Glomerular visceral epithelial cell (primary cell): ENCODE data around the gene PLD1.

ENCODE experiments used
- DNase-seq: peaks from one replicate; pipeline ENCODE4 v3.0.0-alpha.2; 2016; ENCODE audit errors: extremely low spot score

The PLD1 gene

DNA sequence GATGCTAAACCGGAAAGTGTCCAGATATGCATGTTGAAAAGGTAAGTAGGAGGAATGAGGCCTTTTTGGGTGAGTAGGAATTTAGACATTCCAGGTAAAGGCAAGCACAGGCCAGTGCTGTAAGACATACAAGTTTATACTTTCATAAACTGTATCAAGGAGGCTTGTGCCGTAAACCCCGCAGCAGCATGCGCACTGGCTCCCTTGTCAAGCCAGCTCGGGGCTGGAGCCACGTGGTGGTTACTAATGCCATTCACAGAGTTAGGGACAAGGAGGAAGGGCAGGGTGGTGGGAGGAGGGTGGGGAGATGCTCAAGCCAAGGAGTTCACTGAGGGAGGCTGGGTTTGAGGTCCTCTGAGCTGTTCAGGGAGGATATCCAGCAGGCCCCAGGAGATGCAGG, 35.8 kb downstream of the PLD1 start:
- no peak for DNase-seq

DNA sequence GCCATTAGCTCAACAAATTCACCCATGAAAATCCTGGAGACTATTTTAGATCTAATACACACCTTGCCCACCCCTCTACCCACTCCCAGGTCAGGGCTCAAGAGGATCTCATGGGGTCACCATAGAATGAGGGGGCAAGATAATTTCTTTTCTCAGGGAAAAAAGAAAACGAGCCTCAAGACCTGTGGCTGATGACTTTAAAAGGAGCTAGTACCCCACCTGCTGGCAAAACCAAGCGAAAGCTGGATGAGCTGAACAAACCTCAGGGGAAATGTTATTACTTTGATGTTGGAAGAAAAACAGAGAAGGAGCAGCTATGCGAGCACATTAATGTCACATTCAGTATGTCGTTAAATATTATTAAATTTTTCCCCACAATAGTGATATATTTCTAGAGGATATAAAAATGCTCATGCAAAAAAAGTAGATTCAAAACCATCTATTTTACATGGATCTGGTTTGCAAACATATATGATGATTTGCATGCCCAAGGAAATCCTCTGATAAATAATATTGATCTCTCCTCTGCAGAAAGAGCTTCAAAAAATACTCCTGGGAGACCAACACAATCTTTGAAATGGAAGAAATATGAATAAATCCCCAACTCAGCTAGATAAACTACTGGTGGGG, 37.7 kb downstream of the PLD1 start:
- peak; percentile 55 for DNase-seq

DNA sequence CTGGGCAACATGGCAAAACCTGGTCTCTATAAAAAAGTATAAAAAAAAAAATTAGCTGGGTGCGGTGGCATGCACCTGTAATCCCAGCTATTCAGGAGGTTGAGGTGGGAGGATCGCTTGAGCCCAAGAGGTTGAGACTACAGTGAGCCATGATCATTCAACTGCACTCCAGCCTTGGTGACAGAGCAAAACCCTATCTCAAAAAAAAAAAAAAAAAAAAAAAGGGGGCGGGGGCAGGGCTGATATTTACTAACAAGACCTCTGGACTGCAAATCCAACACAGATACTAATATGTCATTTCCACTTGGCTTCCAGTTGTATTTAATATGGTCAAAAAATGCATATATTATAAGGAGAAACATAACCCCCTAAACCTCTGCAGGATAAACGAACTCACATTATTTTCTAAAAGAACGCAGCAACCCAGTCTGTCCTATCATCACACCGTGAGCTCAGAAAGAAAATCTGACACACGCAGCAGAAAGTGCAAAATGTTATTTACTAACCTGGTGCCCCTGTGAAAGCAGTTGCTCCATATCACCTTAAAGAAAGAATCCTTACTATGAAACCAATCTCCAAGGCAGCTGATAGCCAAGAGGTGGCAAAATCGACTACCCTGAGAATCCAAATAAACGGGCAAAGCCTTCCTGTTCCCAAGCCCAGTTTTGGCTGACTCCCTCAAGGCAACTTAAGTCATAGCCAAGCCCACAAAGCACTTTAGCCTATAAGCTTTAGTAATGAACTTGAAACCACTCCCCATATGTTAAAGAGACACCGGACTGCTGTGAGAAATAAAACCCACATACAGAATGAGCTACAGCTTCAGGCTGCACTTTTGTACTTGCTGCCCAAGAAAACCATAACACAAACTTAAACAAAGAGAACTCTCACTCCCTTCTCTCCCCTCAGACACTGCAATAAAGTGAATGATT, 39.3 kb downstream of the PLD1 start:
- peak; percentile 61 for DNase-seq

DNA sequence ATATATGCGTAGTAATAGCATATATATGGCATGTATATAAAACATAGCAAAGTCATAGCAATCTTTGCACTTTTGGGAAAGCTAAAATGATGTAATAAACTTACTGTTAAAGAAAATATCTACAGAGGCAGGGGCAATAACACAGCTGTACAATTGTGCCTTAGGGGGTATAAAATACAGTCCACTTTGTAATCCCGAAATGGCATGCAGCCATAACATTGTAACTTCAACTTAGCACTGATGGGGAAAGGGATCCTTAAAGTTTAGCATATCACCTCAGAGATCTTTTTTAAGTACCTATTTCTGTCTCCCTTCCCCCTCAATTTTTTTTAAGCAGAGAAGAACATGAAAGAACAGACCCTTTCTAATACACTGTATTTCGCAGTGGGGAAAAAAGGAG, 40.8 kb downstream of the PLD1 start:
- DNase-seq, result no peak

DNA sequence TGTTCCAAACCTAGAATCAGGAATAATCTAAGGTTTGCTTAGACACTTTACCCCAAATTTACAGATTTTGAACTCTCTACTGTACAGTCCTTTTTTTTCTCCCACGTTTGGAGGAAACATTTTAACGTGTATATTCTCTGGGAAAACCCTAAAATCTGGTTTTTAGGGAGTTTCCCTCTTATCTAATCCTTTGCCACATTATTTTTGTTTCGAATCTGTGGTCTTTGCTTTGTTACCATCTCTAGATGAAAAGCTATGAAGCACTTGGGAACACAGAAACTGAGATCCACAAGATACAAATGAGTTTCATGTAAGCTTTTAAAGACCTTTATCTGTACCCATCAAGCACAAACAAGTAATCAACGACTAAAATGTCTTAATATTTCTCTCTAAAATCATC, 41.3 kb downstream of the PLD1 start:
- DNase-seq, result no peak

DNA sequence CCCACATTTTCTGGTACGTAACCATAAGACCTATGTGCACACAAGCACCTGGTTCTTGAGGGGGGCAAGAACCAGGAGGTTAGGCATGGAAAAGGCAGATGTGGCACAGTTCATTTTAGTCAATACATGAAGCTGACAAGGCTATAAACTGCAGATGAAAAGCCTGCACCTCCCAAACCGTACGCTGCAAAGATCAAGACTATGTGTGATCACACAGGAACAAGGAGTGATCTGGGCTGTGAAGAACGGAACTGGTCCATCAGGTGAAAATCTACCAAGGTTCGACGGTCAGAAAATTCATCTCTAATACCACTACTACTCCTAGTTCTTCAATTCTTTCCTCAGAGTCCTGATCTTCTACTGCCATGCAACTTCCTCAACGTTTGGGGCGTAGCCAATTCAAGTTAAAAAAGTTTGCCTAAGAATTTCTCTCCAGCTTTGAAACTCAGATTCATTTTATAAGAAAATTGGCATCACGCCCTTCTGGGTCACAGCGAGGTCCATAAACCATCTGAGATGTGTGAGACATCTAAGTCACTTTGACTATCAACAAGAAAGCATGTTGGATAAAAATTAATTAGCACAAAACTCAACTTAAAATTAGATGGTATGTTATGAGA, 41.9 kb downstream of the PLD1 start:
- no peak for DNase-seq

DNA sequence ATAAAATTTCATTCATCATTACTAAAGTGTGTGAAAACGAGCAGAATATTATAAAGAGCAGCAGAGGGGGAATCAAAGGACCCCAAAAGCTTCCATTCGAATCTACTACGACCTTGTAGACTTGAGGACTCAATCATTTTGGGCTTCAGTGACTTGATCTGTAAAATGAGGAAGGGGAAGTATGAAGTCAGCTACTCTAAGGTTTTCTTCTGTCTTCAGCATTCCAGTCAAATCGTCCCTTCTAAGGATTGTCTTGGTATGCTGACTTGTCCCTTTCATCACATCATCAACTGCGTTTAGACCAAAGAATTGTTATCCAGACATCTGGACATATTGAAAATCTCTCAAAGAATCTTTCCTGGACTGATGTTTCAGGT, 44.8 kb downstream of the PLD1 start:
- DNase-seq, result no peak

DNA sequence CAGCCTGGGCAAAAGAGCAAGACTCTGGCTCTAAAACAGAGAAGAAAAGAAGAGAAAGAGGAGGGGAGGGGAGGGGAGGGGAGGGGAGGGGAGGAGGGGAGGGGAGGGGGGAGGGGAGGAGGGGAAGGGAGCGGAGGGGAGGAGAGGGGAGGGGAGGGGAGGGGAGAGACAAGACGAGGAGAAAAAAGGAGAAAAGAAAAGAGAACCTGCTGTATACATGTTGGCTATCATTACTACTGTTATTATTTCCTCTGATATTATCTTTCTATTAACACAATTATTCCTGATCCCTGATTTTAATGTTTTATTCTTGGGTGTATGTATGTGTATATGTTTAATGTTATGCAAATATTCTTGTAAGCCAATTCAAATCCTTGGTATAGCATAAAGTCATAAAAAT, 46.9 kb downstream of the PLD1 start:
- no peak for DNase-seq

DNA sequence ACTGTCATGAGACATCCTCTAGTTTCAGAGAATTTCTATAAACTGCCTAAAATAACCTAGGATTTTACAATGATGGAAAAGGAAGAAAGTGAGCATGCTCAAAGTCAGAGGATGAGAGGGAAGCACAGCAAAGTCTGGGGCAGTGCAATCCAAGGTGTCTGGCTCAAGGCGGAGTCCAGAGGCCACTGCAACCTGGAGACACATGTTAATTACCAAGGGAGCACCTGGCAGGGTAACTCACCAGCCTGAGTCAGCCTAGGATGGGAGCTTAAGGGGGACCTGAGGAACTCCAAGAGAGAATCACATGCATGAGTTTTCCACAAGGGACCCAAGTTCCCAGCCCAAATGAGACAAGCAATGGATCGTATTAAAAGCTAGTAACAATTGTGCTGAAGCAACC, 49.8 kb downstream of the PLD1 start:
- DNase-seq, result no peak

DNA sequence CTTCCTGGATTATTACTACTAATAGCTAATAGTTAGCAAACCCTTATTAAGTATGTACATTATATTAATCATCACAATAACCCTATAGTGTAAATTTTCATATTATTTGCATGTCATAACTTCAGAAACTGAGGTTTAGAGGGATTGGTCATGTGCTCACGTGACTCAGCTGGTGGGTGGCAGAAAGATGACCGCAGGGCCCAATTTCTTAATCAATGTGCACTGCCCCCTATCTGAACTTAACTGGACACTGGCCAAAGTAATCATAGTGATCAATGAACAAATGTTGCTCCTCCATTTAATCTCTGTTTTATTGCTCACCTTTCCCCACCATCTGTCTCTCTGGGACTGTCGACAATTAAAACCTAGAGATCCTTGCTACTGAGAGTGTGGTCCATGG, 52.2 kb downstream of the PLD1 start:
- DNase-seq, result no peak

DNA sequence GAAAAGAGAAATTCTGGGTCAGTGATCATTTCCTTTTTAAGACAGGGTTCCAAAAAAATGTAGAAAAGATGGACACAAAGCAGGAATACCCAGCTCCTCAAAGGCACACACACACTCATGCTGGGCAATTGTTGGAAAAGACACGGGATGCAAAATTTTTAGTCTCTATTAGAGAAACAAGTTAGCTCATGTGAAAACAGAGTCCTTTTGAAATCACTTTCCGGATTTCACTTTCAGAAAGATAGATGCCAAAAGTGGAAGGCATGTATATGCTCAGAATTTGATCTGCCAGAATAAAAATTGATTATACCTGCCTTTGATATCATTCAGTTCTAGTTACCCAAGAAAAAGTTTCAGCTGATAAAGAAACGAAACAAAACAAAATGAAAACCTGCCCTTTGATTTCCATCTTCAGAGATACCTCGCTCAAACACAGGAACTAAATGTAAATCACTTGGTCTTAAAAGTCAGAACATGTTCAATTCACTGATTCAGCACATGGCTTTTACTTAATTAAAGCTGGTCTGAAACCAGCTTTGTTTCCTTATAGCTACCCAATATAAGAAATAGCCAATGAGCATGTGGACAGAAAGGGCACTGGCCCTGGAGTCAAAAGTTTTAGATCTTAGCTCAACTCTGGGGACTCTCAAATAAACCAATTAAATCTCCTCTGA, 52.8 kb downstream of the PLD1 start:
- DNase-seq, result no peak

DNA sequence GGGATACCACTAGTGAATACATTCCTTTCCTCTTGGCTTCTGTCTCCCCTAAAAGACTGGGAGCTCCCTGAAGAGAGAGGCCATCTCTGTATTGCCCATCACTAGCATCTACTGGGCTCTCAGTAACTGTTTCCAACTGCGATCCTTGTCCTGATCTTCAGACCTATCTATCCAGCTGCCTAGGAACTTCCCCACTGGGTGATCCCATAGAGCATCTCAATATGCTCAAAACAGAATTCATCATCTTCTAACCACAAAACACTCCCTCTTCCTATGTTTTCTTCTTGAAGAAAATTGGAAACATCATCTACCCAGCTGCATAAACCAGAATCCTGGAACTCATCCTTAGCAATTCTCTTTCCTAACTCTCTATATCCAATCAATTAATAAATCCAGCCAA, 54.6 kb downstream of the PLD1 start:
- DNase-seq, result no peak

DNA sequence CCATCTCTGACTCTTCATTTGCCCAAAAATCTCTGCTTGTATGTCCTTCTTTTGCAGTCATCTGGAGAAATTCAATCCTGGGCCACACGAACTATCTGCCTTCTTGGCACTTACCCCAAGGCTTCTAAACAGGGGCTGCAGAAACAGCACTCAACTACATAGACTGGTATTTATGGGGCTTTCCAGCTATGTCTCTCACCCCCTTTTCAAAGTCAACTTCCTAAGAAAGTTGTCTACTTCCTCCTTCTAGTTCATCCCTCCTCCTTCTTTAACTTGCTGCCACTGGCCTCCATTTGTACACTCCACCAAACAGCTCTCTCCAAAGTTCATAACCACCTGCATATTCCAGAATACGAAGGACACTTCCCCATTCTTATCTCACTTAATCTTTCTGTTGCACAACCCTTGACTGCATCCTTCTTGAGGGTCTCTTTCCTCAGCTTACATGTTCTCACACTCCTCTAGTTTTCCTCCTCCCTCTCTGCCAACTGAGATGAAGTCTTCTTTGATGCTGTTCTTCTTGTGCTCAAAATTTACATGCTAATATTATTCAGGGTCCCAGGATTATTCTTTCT, 55.2 kb downstream of the PLD1 start:
- DNase-seq, result no peak

DNA sequence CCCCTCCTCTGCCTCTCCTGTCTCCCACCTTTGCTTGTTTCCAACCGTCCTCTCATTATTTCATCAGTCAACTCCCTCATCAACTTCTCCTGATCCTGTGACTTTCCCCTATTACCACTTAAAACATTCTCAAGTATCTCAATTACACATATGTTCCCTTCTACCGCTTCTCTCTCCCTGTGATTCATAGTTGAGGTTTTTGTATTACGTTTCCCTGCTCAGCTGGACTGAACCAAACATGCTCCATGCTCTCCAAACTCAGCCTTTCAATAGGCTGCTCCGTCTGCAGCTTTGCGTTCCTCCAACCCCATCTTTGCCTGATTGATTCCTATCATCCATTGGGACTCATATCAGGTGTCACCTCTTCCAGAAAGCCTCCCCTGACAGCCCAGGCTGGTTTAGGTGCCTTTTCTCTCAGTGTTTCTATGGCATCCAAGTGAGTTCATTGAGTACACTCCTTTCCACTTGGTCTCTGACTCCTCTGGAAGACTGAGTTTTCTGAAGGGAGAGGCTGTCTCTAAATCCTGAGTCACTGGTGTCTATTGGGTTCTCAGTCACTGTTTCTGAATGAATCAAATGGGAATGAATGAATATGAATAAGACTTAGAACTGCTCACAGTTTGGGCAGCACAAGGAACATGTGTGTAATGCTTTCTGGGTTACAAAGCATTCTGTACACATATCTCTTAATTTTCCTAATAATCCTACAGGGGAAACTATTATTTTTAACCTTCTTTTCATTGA, 56.4 kb downstream of the PLD1 start:
- DNase-seq, result peak; percentile 22

DNA sequence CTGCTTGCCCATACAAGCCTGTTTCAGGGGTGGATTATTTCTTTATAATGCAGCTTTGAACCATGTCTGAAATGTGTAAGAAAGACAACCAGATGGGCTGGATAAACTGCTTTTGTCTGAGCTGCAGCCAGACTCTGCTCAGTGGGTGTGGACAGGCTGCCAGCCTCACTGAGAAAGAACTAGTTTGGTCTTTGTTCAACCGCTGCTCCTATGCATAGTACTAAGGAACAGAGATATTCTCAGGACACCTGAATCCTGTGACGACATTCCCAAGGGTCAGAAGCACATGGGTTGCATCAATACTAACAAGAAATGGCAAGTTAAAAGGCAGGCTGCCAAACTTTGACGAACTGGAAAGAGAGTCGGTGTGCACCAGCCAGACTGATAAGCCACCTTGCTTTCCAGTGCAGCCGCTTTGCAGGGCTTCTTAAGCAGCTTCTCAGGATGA, 57.2 kb downstream of the PLD1 start:
- DNase-seq, result no peak

DNA sequence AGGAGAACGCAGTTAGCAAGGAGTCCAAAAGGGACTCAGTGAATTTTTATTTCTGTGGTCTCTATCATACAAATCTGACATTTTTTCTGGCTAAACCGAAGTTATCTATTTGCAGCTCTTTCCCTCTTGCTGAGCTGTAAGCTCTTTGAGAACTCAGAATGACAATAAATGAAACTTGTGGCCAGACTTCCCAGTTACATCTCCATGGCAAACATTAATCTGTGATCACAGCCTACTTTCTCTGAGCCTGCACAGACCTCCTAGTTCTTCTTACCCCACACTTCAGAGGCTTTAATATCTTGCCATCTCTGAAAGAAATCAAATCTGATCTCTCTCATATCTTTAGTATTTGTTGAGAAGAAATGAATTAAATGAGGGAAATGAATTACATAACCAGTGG, 58.0 kb downstream of the PLD1 start:
- no peak for DNase-seq

DNA sequence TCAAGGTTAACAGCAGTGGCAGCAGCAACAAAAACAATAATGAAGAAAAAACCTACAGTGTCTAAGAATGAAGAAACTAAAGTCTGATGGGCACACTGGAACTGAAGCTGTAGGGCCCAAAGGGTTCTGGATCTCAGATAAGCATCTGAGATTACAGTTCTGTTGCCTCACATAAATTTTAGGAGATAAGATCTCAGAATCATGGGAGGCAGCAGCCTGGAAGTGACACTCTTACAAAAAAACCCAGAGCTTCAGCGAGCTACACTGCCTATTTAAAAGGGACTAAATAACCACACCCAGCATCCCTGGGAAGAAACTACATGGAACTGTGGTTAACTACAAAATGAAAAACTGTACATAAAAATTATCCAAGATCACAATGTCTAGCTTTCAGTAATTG, 61.2 kb downstream of the PLD1 start:
- DNase-seq, result no peak

DNA sequence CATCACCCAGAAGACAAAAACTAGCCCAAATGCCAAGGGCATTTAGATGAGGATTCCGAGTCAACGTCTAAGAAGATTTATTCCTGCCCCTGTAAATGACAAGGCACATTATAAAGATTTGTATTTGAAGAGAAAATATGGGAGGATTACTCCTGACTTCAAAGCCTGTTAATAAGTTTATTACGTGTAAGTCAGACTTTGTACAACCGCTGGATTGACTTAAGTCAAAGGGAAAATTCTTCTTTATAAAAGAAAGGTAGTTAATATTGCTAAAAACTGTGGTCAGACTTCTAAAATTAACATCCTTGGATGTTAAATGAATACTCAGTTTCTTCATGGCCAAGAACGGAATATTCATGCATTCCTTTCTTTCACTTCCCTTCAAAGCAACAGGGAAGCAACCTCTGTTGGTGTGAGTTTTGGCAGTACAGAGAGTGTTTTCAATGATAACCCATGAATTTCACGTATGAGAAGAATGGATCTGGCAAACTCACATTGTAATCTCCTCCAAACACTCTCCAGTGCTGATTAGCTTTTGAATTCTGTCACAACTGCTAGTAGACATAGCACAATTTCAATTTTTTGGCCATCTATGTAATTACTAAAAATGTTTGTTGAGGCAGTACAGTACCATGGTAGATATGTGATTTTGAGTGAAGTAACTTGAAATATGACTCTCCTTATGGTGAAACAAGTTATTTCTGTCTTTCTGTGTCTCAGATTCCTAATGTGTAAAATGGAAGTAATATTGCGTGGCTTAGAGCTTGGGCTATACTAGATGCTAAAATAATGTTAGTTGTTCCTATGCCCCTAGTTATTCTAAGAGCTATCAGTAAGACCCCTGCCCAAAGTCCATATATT, 62.0 kb downstream of the PLD1 start:
- DNase-seq, result no peak

DNA sequence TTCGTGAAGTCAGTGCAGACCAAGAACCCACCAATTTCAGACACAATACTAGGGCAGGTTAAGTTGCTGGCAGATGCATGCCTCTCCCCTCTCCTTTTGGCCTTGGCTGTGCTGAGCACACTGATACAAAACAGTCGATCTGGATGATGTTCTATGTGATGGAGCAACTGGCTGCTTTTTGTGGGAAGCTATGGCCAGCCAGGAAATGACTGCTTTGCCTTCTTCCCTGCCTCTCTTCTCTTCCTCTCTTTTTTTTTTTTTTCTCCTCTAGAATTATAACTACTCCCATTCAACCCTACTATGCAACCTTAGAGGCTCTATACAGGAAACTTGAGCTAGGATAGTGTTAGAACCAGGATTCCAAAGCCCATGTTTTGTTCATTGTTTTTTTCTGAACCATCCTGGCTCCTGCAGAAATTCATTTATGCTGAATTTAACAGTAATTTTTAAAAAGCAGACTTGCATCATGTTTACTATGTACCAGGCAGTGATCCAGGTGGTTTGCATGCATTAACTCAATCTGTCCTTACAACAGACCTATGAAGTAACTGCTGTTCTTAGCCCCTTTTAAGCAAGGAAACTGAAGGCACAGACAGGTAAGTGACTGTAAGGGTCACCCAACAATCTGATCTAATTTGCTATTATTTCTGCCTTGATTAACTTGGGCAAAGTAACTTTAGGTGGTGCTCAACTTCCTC, 62.9 kb downstream of the PLD1 start:
- no peak for DNase-seq
